Keratinocyte (primary cell): ENCODE data around the gene GATAD2B. TPM values are rescaled to one million over a fixed set of nuclear protein-coding genes. Genes with fewer than 3 reads are reported as not detected.

ENCODE experiments used
- DNase-seq: peaks from one replicate; pipeline ENCODE4 v3.0.0-alpha.2; 2011; ENCODE audit warnings: low read depth, missing footprints, low spot score
- FAIRE-seq: peaks from 2 replicates; lab custom pipeline; 2011; peaks lifted over from hg19 to GRCh38; lab: Jason Lieb, UNC
- H2AFZ ChIP-seq: 2 replicates; pipeline ENCODE4 v1.6.0; 2012; ENCODE audit warnings: low read length, control low read depth, inconsistent platforms; ENCODE audit not compliant: control insufficient read depth
- H3K27ac ChIP-seq: 2 replicates; pipeline ENCODE4 v1.5.1; 2011; ENCODE audit warnings: low read length; ENCODE audit not compliant: control insufficient read depth, insufficient read depth
- H3K27me3 ChIP-seq: 3 replicates; pipeline ENCODE4 v1.6.0; 2011; ENCODE audit warnings: low read length; ENCODE audit not compliant: control insufficient read depth, insufficient read depth; ENCODE audit errors: extremely low read depth
- H3K36me3 ChIP-seq, 2 experiments: 2 replicates in 1 of 2; 3 replicates in 1 of 2; pipeline ENCODE4 v1.5.1; 2011; ENCODE audit warnings: low read length in 2 of 2, mild to moderate bottlenecking in 1 of 2; ENCODE audit not compliant: control insufficient read depth in 2 of 2, insufficient read depth in 2 of 2; ENCODE audit errors: extremely low read depth in 1 of 2
- H3K4me1 ChIP-seq: 3 replicates; pipeline ENCODE4 v1.5.1; 2011; ENCODE audit warnings: low read length; ENCODE audit not compliant: control insufficient read depth, insufficient read depth; ENCODE audit errors: extremely low read depth
- H3K4me2 ChIP-seq: 3 replicates; pipeline ENCODE4 v1.6.0; 2011; ENCODE audit warnings: low read depth, low read length; ENCODE audit not compliant: control insufficient read depth, insufficient read depth; ENCODE audit errors: extremely low read depth
- H3K4me3 ChIP-seq, 3 experiments: fragments of 200-600 bp in 1 of 3; sonication (generic) in 1 of 3; 2 replicates in 2 of 3; 3 replicates in 1 of 3; pipeline ENCODE4 v1.5.1; 2011 to 2016; ENCODE audit warnings: low read length in 3 of 3, mild to moderate bottlenecking in 3 of 3, control low read depth in 2 of 3, inconsistent platforms in 1 of 3, low read depth in 1 of 3, mixed read lengths in 1 of 3, mixed run types in 1 of 3, moderate library complexity in 1 of 3; ENCODE audit not compliant: control insufficient read depth in 2 of 3, insufficient read depth in 2 of 3; ENCODE audit errors: extremely low read depth in 1 of 3
- H3K79me2 ChIP-seq: 2 replicates; pipeline ENCODE4 v1.6.0; 2012; ENCODE audit warnings: low read length; ENCODE audit not compliant: control insufficient read depth, insufficient read depth
- H3K9ac ChIP-seq: 3 replicates; pipeline ENCODE4 v1.6.0; 2011; ENCODE audit warnings: low read length; ENCODE audit not compliant: control insufficient read depth, insufficient read depth; ENCODE audit errors: extremely low read depth
- H3K9me1 ChIP-seq: 3 replicates; pipeline ENCODE4 v1.6.0; 2011; ENCODE audit warnings: low read length; ENCODE audit not compliant: control insufficient read depth, insufficient read depth; ENCODE audit errors: extremely low read depth
- H3K9me3 ChIP-seq: 2 replicates; pipeline ENCODE4 v1.5.1; 2012; ENCODE audit warnings: low read depth, low read length; ENCODE audit not compliant: control insufficient read depth
- H4K20me1 ChIP-seq: 3 replicates; pipeline ENCODE4 v1.6.0; 2011; ENCODE audit warnings: low read length; ENCODE audit not compliant: control insufficient read depth, insufficient read depth; ENCODE audit errors: extremely low read depth
- EZH2 ChIP-seq: IDR thresholded peaks from one replicate; pipeline ENCODE4 v1.6.1; 2012; ENCODE audit warnings: inconsistent platforms, mild to moderate bottlenecking, low read length, moderate library complexity
- dilution Hi-C: fragments of 300-500 bp; cut with MboI; formaldehyde crosslinking; loops from one replicate; pipeline ENCODE4 v1.7.0; 2020; ENCODE audit warnings: low sequenced_read_pairs; ENCODE audit not compliant: extremely low pct_ligation_motif_present
- polyA plus RNA-seq, 5 experiments: library from polyadenylated mRNA; depleted of rRNA in 3 of 5; stranded (reverse) in 3 of 5; stranded (forward) in 1 of 5; unstranded in 1 of 5; fragments of >200 nt; gene quantifications; 1 replicate in 1 of 5; 2 replicates in 3 of 5; 3 replicates in 1 of 5; pipeline versions ENCODE4 v1.2.1 to v1.2.3, GENCODE V29; 2011 to 2012; ENCODE audit warnings: missing spikeins in 2 of 5, low read depth in 1 of 5, low replicate concordance in 1 of 5
- TF ChIP-seq, protein P1 (sequence below), 3 experiments: IDR thresholded peaks in 1 of 3; conservative IDR thresholded peaks in 1 of 3; optimal IDR thresholded peaks in 1 of 3; 2 replicates in 2 of 3; 3 replicates in 1 of 3; pipeline versions ENCODE3 to v1.5.1; 2011; ENCODE audit warnings: low read length in 3 of 3, mild to moderate bottlenecking in 3 of 3, moderate library complexity in 2 of 3, control low read depth in 1 of 3, inconsistent platforms in 1 of 3; ENCODE audit not compliant: insufficient read depth in 2 of 3; ENCODE audit errors: extremely low read depth in 1 of 3

GATAD2B gene
- polyA plus RNA-seq, 1 donor (not counting 4 experiments of a cell fraction or from before 2014, with no cell fraction given), result 6.1 TPM

DNA sequence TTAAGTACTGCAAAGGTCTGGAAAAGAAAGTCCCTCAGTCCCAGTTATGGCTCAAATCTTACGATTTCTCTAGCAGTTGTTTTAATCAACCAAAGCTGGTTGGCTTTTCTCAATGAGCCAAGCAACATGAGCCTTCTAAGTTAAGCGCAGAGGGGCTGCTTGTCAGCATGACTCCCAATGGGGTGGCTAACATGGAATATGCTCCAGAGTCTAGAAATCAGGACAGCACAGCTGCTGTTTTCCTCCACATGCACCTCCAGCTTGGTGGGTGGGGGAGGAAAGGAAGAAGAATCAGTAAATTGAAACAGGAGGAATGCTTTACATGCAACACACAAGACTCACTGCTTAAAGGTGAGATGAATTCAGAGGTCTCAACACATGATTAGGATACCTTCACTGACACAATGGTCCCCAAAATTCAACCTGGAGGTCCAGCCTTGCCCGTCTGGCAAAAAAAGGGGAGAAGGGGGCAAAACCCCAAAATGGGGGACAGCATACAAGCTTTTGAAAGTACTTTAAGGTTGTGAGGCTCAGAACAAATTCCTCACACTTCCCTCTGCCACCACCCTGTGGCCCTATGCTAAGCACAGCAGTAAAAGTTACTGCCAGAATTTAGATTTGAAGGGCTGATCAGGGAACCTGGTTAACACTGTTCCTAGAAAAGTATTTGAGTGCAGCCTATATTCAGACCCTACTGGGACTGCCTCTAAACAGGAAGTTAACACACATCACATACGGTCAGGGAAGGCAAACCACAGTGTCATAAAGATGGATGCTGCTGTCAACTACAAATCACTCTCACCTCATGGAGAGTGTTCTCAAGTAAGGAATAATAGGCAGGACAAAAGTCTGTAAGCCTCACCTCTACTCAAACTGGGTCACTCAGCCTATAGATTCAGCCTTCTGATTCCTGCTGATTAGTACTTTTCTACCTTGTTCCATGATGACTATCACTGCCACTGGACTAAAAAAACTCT, 2.6 kb downstream of the GATAD2B start:
- FAIRE-seq (no peak), DNase-seq (no peak)
- no peak overlapping the region for H3K9ac ChIP-seq
- H3K9me3 ChIP-seq, result no peaks in the 10 kb centered on the region
- no peaks in the 10 kb centered on the region for H3K9me1 ChIP-seq
- peaks cover 69% of the 10 kb centered on the region for H3K79me2 ChIP-seq
- peak overlapping the region; percentile 93 for H3K4me2 ChIP-seq
- H3K4me1 ChIP-seq, result peaks cover 22% of the 10 kb centered on the region
- no peak overlapping the region for H3K27ac ChIP-seq
- H4K20me1 ChIP-seq, result peaks cover 10% of the 10 kb centered on the region
- no peak overlapping the region for H2AFZ ChIP-seq
- no peak overlapping the region for H3K4me3 ChIP-seq
- no peak for TF ChIP-seq EZH2
- TF ChIP-seq, protein P1, sequence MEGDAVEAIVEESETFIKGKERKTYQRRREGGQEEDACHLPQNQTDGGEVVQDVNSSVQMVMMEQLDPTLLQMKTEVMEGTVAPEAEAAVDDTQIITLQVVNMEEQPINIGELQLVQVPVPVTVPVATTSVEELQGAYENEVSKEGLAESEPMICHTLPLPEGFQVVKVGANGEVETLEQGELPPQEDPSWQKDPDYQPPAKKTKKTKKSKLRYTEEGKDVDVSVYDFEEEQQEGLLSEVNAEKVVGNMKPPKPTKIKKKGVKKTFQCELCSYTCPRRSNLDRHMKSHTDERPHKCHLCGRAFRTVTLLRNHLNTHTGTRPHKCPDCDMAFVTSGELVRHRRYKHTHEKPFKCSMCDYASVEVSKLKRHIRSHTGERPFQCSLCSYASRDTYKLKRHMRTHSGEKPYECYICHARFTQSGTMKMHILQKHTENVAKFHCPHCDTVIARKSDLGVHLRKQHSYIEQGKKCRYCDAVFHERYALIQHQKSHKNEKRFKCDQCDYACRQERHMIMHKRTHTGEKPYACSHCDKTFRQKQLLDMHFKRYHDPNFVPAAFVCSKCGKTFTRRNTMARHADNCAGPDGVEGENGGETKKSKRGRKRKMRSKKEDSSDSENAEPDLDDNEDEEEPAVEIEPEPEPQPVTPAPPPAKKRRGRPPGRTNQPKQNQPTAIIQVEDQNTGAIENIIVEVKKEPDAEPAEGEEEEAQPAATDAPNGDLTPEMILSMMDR (optimal IDR thresholded peaks at IDR 0.05 in 1 of 3, IDR thresholded peaks at IDR 0.05 in 1 of 3, conservative IDR thresholded peaks at IDR 0.05 in 1 of 3; ENCODE audit: extremely low read depth in 1 of 3, insufficient read depth in 2 of 3, low read length in 3 of 3), result peak in 2 of 3 experiments; percentile 17 to 33
- H3K27me3 ChIP-seq, result no peaks in the 10 kb centered on the region
- dilution Hi-C loops, result no loop called here
- H3K36me3 ChIP-seq, result peaks cover 2 to 3% of the 10 kb centered on the region in 2 experiments

DNA sequence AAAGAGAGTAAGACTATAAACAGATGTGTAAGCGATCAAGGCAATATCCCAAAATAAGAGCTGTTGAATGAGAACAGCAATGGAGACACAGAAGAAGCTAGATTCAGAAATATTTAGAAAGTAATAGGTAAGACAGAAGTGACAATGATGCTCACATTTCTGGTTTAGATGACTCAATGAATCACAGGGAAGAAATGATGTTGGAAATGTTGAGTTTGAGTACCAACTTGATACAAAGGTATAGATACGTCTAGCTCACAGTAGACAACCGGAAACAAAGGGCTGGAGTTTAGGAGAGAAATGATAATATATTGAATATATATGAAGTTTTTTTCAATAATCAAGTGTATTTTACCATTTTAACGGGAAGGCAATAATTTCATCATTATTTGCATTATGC, 6.5 kb downstream of the GATAD2B start:
- FAIRE-seq (no peak), DNase-seq (no peak)
- Histone ChIP-seq H3K36me3 (peaks cover 2 to 3% of the 10 kb centered on the region in 2 experiments), H4K20me1 (peaks cover 14% of the 10 kb centered on the region), H3K27ac (no peak overlapping the region), H3K4me1 (peaks cover 13% of the 10 kb centered on the region), H3K9me3 (no peaks in the 10 kb centered on the region), H2AFZ (no peak overlapping the region), H3K27me3 (no peaks in the 10 kb centered on the region), H3K79me2 (peaks cover 94% of the 10 kb centered on the region), H3K9ac (no peak overlapping the region), H3K9me1 (no peaks in the 10 kb centered on the region), H3K4me2 (no peak overlapping the region), H3K4me3 (no peak overlapping the region)
- TF ChIP-seq, protein P1 (optimal IDR thresholded peaks at IDR 0.05 in 1 of 3, IDR thresholded peaks at IDR 0.05 in 1 of 3, conservative IDR thresholded peaks at IDR 0.05 in 1 of 3; ENCODE audit: extremely low read depth in 1 of 3, insufficient read depth in 2 of 3, low read length in 3 of 3), result no peak
- TF ChIP-seq EZH2, result no peak
- dilution Hi-C loops, result no loop called here
